CD4-positive, alpha-beta memory T cell (primary cell): ENCODE data around the gene EYA2. TPM values are rescaled to one million over a fixed set of nuclear protein-coding genes. Genes with fewer than 3 reads are reported as not detected.

Experiments used
- CTCF ChIA-PET: fragments of 350-600 bp; sonication (Branson Sonifier 250); formaldehyde crosslinking; loops from one replicate; lab custom pipeline; 2021; ENCODE audit warnings: inconsistent platforms; ENCODE audit not compliant: partially characterized antibody; lab: Charles Lee
- POLR2A ChIA-PET: fragments of 350-600 bp; sonication (Branson Sonifier 250); formaldehyde crosslinking; loops from one replicate; lab custom pipeline; 2021; ENCODE audit not compliant: partially characterized antibody; lab: Charles Lee
- DNase-seq, 5 donors: peaks; one replicate each; pipeline versions ENCODE4 v3.0.0 to v3.0.0-alpha.2; 2020 to 2022; ENCODE audit warnings: mixed read lengths in 1 of 5
- H3K27ac ChIP-seq: one replicate; pipeline ENCODE4 v1.7.0; 2013; ENCODE audit warnings: low read depth, low read length
- H3K27me3 ChIP-seq: 2 replicates; pipeline ENCODE4 v1.7.0; 2013; ENCODE audit warnings: mild to moderate bottlenecking, low read length, moderate library complexity; ENCODE audit not compliant: insufficient read depth
- H3K36me3 ChIP-seq: 2 replicates; pipeline ENCODE4 v1.7.0; 2013; ENCODE audit warnings: mild to moderate bottlenecking, low read length, moderate library complexity; ENCODE audit not compliant: insufficient read depth
- H3K4me1 ChIP-seq: 2 replicates; pipeline ENCODE4 v1.7.0; 2013; ENCODE audit warnings: mild to moderate bottlenecking, low read length, moderate library complexity; ENCODE audit not compliant: insufficient read depth
- H3K4me3 ChIP-seq, 2 donors: one replicate each; pipeline ENCODE4 v1.7.0; 2013; ENCODE audit warnings: low read length in 2 of 2, mild to moderate bottlenecking in 1 of 2
- H3K9me3 ChIP-seq, 2 donors: one replicate each; pipeline ENCODE4 v1.7.0; 2013; ENCODE audit warnings: low read length in 2 of 2, control low read depth in 1 of 2; ENCODE audit not compliant: control insufficient read depth in 1 of 2
- H3K27ac Mint-ChIP-seq, 7 donors: one replicate each; pipeline ENCODE4 v1.8.0; 2020 to 2021; ENCODE audit warnings: mixed read lengths in 7 of 7, mild to moderate bottlenecking in 6 of 7, inconsistent platforms in 3 of 7, moderate library complexity in 3 of 7
- H3K27me3 Mint-ChIP-seq, 2 donors: one replicate each; pipeline ENCODE4 v1.8.0; 2020 to 2021; ENCODE audit warnings: mixed read lengths in 2 of 2
- H3K36me3 Mint-ChIP-seq, 2 donors: one replicate each; pipeline ENCODE4 v1.8.0; 2020 to 2021; ENCODE audit warnings: mixed read lengths in 2 of 2, inconsistent platforms in 1 of 2, mild to moderate bottlenecking in 1 of 2
- H3K4me1 Mint-ChIP-seq, 4 donors: one replicate each; pipeline ENCODE4 v1.8.0; 2020 to 2021; ENCODE audit warnings: mixed read lengths in 4 of 4, mild to moderate bottlenecking in 1 of 4
- H3K4me3 Mint-ChIP-seq, 8 donors: one replicate each; pipeline ENCODE4 v1.8.0; 2020 to 2021; ENCODE audit warnings: mixed read lengths in 8 of 8, mild to moderate bottlenecking in 7 of 8, moderate library complexity in 6 of 8, inconsistent platforms in 3 of 8
- H3K9me3 Mint-ChIP-seq, 8 donors: one replicate each; pipeline ENCODE4 v1.8.0; 2020 to 2021; ENCODE audit warnings: mixed read lengths in 8 of 8, mild to moderate bottlenecking in 5 of 8, inconsistent platforms in 3 of 8, moderate library complexity in 1 of 8
- intact Hi-C: fragments of 100-400 bp; cut with micrococcal nuclease; formaldehyde crosslinking; loops from one replicate; pipeline ENCODE4 v1.15.1; 2023
- polyA plus RNA-seq, 2 donors: library from polyadenylated mRNA; unstranded; fragments of 300-500 nt; fragmentation: Illumina TruSeq; gene quantifications; one replicate each; pipeline ENCODE4 v1.2.3, GENCODE V29; 2021
- total RNA-seq, 2 experiments: library from RNA; stranded (reverse); gene quantifications; one replicate each; pipeline ENCODE4 v1.2.3, GENCODE V29; 2021

EYA2 gene
- total and polyA plus RNA-seq, 4 experiments from 2014 or later: not detected

DNA sequence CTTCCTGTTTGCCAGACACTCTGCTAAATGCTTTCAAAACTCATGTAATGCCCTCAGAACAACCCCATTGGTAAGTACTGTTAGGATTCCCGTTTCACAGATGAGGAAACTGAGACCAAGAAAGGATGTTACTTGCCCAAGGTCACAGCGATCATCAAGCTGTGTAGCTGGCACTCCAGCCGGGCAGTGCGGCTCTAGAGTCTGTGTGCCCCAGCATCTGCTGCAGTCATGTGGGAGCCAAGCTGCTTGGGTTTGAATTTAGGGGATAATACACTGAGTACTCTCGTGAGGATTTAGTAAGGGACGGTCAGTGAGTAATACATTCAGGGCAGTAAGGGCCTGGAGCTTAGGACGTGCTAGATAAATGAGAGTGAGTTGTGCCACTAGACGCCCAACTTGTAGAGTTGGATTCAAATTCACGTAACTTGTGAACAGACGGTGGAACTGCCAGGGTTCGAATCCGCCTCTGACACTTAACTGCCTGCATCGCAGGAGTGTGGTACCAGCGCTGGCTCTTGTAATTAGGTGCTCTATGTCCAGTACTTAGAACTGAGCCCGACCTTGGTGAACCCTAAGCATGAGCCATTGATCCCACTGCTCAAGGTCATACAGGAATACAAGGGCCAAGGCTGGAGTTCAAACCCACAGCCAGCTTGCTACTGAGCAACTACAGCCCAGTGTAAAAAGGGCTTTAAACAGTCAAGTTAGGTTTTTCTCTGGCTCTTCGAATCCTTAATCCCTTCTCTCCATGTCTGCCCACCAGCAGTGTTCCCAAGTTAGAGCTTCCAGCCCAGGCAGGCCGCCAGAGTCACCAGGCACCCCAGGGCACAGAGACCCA lies 70.2 kb downstream of the EYA2 start:
- Histone ChIP-seq H3K4me1 (no peaks in the 10 kb centered on the region), H3K36me3 (no peaks in the 10 kb centered on the region), H3K4me3 (no peak overlapping the region), H3K27ac (no peak overlapping the region), H3K27me3 (no peaks in the 10 kb centered on the region), H3K9me3 (no peaks in the 10 kb centered on the region)
- no peaks in the 10 kb centered on the region for H3K4me1 Mint-ChIP-seq
- intact Hi-C loops: no loop called here
- H3K4me3 Mint-ChIP-seq: no peak overlapping the region
- CTCF ChIA-PET: no interaction called here
- POLR2A ChIA-PET: no interaction called here
- H3K36me3 Mint-ChIP-seq: no peaks in the 10 kb centered on the region
- no peak for DNase-seq
- peaks cover 0 to 3% (median 0%) of the 10 kb centered on the region in 8 donors for H3K9me3 Mint-ChIP-seq
- no peak overlapping the region for H3K27ac Mint-ChIP-seq
- peaks cover 2 to 13% of the 10 kb centered on the region in 2 donors for H3K27me3 Mint-ChIP-seq

DNA sequence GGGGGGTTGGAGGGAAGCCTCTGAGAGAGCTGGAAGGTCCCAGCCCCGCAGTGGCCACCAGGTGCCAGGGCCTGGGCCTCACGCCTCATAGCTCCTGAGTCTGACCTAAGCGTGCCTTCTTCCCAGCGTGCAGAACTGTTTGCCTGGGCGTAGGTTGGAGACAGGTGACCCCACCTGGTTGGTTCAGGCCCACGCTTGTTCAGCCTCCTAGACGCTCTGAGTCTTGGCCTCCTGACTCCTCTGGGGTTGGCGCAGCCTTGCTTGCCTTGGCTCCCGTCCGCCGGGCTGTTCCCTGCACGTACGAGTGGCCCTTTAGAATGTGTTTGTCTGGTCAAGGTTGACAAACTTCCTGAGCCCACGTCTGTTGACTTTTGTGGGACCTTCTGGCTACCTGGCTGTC lies 70.8 kb downstream of the EYA2 start:
- no peak overlapping the region for H3K27ac Mint-ChIP-seq
- CTCF ChIA-PET: no interaction called here

DNA sequence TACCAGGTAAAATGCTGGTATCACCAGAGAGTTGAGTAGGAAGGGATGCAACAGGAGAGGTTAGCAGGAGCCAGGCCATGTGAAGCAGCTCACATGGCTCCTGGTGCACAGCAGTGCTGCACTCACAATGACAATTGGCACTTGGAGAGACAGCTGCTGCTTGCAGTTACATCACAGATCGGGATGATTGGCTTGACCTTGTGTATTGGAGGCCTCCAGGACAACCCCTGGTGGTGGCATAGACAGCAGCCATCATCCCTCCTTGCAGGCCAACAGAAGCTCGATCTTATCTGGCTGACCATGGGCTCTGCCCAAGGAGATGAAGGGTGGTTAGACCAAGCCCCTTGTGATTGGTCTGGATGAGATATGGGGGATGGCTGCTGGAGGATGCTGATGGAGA lies 73.0 kb downstream of the EYA2 start:
- no peaks in the 10 kb centered on the region for H3K9me3 ChIP-seq
- CTCF ChIA-PET: no interaction called here
- POLR2A ChIA-PET: no interaction called here
- H3K27ac ChIP-seq: no peak overlapping the region
- H3K4me1 Mint-ChIP-seq: peaks cover 0 to 5% (median 2%) of the 10 kb centered on the region in 4 donors
- intact Hi-C loops: no loop called here
- no peaks in the 10 kb centered on the region for H3K36me3 ChIP-seq
- H3K4me3 Mint-ChIP-seq: no peak overlapping the region
- H3K27me3 Mint-ChIP-seq: peaks cover 2 to 8% of the 10 kb centered on the region in 2 donors
- no peaks in the 10 kb centered on the region for H3K4me1 ChIP-seq
- H3K36me3 Mint-ChIP-seq: no peaks in the 10 kb centered on the region
- DNase-seq: no peak
- no peak overlapping the region for H3K4me3 ChIP-seq
- no peak overlapping the region for H3K27ac Mint-ChIP-seq
- H3K9me3 Mint-ChIP-seq: peaks cover 0 to 3% (median 0%) of the 10 kb centered on the region in 8 donors
- no peaks in the 10 kb centered on the region for H3K27me3 ChIP-seq

More for the DNA sequence above, 70.8 kb downstream of the EYA2 start:
- Mint-ChIP-seq H3K9me3 (peaks cover 0 to 3% (median 0%) of the 10 kb centered on the region in 8 donors), H3K36me3 (no peaks in the 10 kb centered on the region), H3K4me1 (no peaks in the 10 kb centered on the region), H3K27me3 (peaks cover 2 to 9% of the 10 kb centered on the region in 2 donors), H3K4me3 (no peak overlapping the region)
- DNase-seq: no peak
- H3K36me3 ChIP-seq: no peaks in the 10 kb centered on the region
- no peaks in the 10 kb centered on the region for H3K9me3 ChIP-seq
- no peak overlapping the region for H3K27ac ChIP-seq
- intact Hi-C loops: no loop called here
- H3K27me3 ChIP-seq: no peaks in the 10 kb centered on the region
- H3K4me3 ChIP-seq: no peak overlapping the region
- no peaks in the 10 kb centered on the region for H3K4me1 ChIP-seq
- POLR2A ChIA-PET: no interaction called here

DNA sequence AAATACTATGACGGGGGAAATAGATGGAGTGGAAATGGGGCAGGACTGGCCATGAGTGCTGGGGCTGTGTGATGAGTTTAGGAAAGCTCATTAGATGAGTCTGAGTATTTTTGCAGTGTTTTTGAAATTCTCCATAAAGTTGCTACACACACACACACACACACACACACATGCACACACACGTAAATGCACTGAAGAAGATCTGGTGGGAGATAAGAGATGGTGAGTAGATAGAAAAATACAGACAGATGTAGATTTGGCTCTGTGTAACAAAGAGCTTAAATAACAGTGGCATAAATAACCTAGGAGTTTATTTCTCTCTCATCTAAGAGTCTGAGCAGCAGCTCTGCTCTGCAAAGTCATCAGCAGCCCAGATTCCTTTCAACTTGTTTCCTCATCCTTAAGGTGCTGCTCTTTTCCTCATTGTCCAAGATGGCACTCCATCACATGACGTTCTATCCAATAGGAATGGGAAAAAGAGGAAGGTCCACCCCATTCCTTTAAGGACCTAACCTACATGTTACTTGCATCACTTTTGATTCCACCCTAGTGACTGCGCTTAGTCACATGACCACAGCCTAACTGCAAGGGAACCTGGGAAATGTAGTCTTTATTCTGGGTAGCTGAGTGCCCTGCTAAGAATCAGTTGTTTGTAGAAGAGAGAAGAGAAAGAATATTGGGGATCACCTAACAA lies 76.4 kb downstream of the EYA2 start:
- no peak overlapping the region for H3K27ac ChIP-seq
- Mint-ChIP-seq H3K4me1 (peaks cover 0 to 5% (median 2%) of the 10 kb centered on the region in 4 donors), H3K9me3 (peaks cover 0 to 4% (median 0%) of the 10 kb centered on the region in 8 donors), H3K27me3 (peaks cover 2 to 14% of the 10 kb centered on the region in 2 donors), H3K36me3 (no peaks in the 10 kb centered on the region), H3K27ac (peak overlapping the region in 2 of 7 donors; percentile 18 to 25), H3K4me3 (peak overlapping the region in 1 of 8 donors; percentile 11)
- no peaks in the 10 kb centered on the region for H3K36me3 ChIP-seq
- no peaks in the 10 kb centered on the region for H3K9me3 ChIP-seq
- intact Hi-C loops: no loop called here
- H3K4me1 ChIP-seq: no peaks in the 10 kb centered on the region
- POLR2A ChIA-PET: no interaction called here
- peak in 4 of 5 donors; percentile 2 to 32 (median 14) for DNase-seq
- CTCF ChIA-PET: no interaction called here
- H3K4me3 ChIP-seq: no peak overlapping the region
- no peaks in the 10 kb centered on the region for H3K27me3 ChIP-seq

DNA sequence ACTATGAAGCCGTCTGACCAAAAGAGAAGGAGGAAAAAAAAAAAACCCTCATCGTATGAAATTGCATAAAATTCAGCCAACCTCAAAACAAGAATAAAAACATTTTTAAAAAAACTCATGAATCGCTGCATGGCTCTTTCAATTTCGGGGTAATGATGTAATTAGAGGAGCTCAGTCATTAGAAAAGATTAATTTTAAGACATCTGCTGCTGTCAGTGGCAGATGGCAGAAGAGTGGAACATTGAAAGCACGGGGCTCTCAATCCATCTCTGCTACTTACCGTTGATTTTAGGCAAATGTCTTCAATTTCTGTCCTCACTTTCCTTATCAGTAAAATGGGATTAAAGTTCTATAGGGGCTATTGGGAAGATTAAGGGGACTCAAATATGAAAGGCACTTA lies 79.1 kb downstream of the EYA2 start:
- no peak overlapping the region for H3K4me3 ChIP-seq
- no peaks in the 10 kb centered on the region for H3K36me3 ChIP-seq
- ChIA-PET POLR2A (no interaction called here), CTCF (no interaction called here)
- intact Hi-C loops: no loop called here
- Mint-ChIP-seq H3K27me3 (peaks cover 10 to 14% of the 10 kb centered on the region in 2 donors), H3K4me3 (no peak overlapping the region), H3K27ac (no peak overlapping the region), H3K36me3 (no peaks in the 10 kb centered on the region), H3K9me3 (peaks cover 0 to 4% (median 0%) of the 10 kb centered on the region in 8 donors), H3K4me1 (peaks cover 0 to 9% (median 2%) of the 10 kb centered on the region in 4 donors)
- H3K4me1 ChIP-seq: no peaks in the 10 kb centered on the region
- no peak for DNase-seq
- H3K27me3 ChIP-seq: no peaks in the 10 kb centered on the region
- H3K9me3 ChIP-seq: no peaks in the 10 kb centered on the region
- no peak overlapping the region for H3K27ac ChIP-seq

DNA sequence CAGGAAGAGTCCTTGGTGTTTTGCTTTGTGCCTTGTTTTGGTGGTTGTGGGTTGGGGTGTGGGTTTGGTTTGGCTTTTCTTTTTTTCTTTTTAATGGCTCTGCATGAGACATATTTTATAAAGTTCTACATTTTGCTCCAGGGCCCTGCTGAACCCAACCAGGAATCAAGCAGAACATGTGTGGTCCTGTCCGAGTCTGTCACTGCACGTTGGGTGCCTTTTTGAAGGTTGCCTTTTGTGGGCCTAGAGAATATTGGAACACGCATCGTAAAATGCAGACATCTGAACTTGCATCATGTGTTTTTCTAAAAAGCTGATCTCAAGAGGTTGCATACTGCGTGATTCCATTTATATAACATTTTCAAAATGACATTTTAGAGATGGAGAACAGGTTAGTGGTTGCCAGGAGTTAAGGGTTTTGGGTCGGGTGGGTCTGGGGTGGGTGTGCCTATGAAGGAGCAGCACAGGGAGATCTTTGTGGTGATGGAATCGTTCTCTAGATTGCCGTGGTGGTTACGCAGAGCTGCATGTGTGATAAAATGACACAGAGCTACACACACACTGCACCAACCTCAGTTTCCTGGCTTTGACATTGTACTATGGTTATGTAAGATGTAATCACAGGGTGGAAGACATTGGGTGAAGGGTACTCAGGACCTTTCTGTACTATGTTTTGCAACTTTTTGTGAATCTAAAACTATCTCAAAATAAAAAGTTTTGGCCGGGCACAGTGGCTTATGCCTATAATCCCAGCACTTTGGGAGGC lies 80.2 kb downstream of the EYA2 start:
- peak in 1 of 5 donors; percentile 15 for DNase-seq
- H3K4me1 Mint-ChIP-seq: peaks cover 0 to 12% (median 4%) of the 10 kb centered on the region in 4 donors
- H3K36me3 Mint-ChIP-seq: no peaks in the 10 kb centered on the region
- ChIA-PET CTCF (no interaction called here), POLR2A (no interaction called here)
- H3K4me3 Mint-ChIP-seq: no peak overlapping the region
- no peak overlapping the region for H3K27ac ChIP-seq
- no peak overlapping the region for H3K4me3 ChIP-seq
- no peaks in the 10 kb centered on the region for H3K4me1 ChIP-seq
- H3K9me3 Mint-ChIP-seq: peaks cover 0 to 4% (median 0%) of the 10 kb centered on the region in 8 donors
- intact Hi-C loops: no loop called here
- H3K27ac Mint-ChIP-seq: no peak overlapping the region
- H3K27me3 Mint-ChIP-seq: peaks cover 12 to 16% of the 10 kb centered on the region in 2 donors
- no peaks in the 10 kb centered on the region for H3K9me3 ChIP-seq
- no peaks in the 10 kb centered on the region for H3K36me3 ChIP-seq
- H3K27me3 ChIP-seq: no peaks in the 10 kb centered on the region

DNA sequence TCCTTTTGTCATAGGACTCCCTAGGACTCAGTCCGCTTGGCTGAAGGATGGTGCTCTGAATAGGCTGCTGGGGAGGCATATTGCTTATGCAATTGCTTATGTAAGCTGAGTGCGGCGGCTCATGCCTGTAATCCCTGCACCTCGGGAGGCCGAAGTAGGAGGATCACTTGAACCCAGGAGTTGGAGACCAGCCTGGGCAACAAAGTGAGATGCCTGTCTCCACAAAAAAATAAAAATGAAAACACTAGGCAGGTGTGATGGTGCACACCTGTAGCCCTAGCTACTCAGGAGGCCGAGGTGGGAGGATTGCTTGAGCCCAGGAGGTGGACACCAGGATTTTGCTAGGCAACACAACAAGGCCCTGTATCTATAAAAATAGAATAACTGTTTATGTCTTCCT lies 81.3 kb downstream of the EYA2 start:
- no peaks in the 10 kb centered on the region for H3K27me3 ChIP-seq
- CTCF ChIA-PET: no interaction called here
- no peak overlapping the region for H3K27ac ChIP-seq
- Mint-ChIP-seq H3K27ac (no peak overlapping the region), H3K4me3 (no peak overlapping the region), H3K27me3 (peaks cover 12 to 21% of the 10 kb centered on the region in 2 donors), H3K9me3 (peaks cover 0 to 4% (median 0%) of the 10 kb centered on the region in 8 donors), H3K4me1 (peaks cover 0 to 12% (median 4%) of the 10 kb centered on the region in 4 donors), H3K36me3 (no peaks in the 10 kb centered on the region)
- POLR2A ChIA-PET: no interaction called here
- no peaks in the 10 kb centered on the region for H3K36me3 ChIP-seq
- H3K4me3 ChIP-seq: no peak overlapping the region
- H3K9me3 ChIP-seq: no peaks in the 10 kb centered on the region
- H3K4me1 ChIP-seq: no peaks in the 10 kb centered on the region
- DNase-seq: no peak
- intact Hi-C loops: no loop called here
